Osteocyte (in vitro differentiated cells): ENCODE results near the gene SEMG2. TPM values are rescaled to one million over a fixed set of nuclear protein-coding genes. Genes with fewer than 3 reads are reported as not detected.

Experiments used
- DNase-seq: peaks from one replicate; pipeline ENCODE4 v3.0.0; 2021; ENCODE audit warnings: mixed read lengths; ENCODE audit not compliant: unreplicated experiment; ENCODE audit errors: extremely low spot score
- H3K27ac Mint-ChIP-seq: one replicate; pipeline ENCODE4 v1.8.0; 2021; ENCODE audit warnings: mild to moderate bottlenecking, mixed read lengths; ENCODE audit not compliant: unreplicated experiment
- H3K27me3 Mint-ChIP-seq: one replicate; pipeline ENCODE4 v1.8.0; 2021; ENCODE audit warnings: mixed read lengths; ENCODE audit not compliant: unreplicated experiment
- H3K36me3 Mint-ChIP-seq: one replicate; pipeline ENCODE4 v1.8.0; 2021; ENCODE audit warnings: mixed read lengths; ENCODE audit not compliant: unreplicated experiment
- H3K4me1 Mint-ChIP-seq: one replicate; pipeline ENCODE4 v1.8.0; 2021; ENCODE audit warnings: mixed read lengths; ENCODE audit not compliant: unreplicated experiment
- H3K4me3 Mint-ChIP-seq: one replicate; pipeline ENCODE4 v1.8.0; 2021; ENCODE audit warnings: mild to moderate bottlenecking, moderate library complexity, mixed read lengths; ENCODE audit not compliant: unreplicated experiment
- H3K9me3 Mint-ChIP-seq: one replicate; pipeline ENCODE4 v1.8.0; 2021; ENCODE audit warnings: mixed read lengths; ENCODE audit not compliant: unreplicated experiment
- CTCF ChIP-seq: fragments of 200-600 bp; sonication (generic); IDR thresholded peaks from 2 replicates; pipeline ENCODE4 v1.5.0; 2021; ENCODE audit warnings: antibody characterized with exemption, mild to moderate bottlenecking, moderate library complexity
- total RNA-seq: library from RNA; stranded (reverse); gene quantifications from 2 replicates; pipeline ENCODE4 v1.2.1, GENCODE V29; 2021

SEMG2 gene
- total RNA-seq, 1 donor from 2014 or later: not detected

- H3K4me3 Mint-ChIP-seq: no peak overlapping the region
- H3K36me3 Mint-ChIP-seq: no peaks in the 10 kb centered on the region
- no peak for TF ChIP-seq CTCF
- no peak for DNase-seq
- H3K27me3 Mint-ChIP-seq: peaks cover 71% of the 10 kb centered on the region
- no peak overlapping the region for H3K27ac Mint-ChIP-seq
- H3K9me3 Mint-ChIP-seq: no peaks in the 10 kb centered on the region
- H3K4me1 Mint-ChIP-seq: peaks cover 9% of the 10 kb centered on the region
These were observed 42.5 kb downstream of the SEMG2 start for GRCh38 chr20:45263556-45264266.

DNA sequence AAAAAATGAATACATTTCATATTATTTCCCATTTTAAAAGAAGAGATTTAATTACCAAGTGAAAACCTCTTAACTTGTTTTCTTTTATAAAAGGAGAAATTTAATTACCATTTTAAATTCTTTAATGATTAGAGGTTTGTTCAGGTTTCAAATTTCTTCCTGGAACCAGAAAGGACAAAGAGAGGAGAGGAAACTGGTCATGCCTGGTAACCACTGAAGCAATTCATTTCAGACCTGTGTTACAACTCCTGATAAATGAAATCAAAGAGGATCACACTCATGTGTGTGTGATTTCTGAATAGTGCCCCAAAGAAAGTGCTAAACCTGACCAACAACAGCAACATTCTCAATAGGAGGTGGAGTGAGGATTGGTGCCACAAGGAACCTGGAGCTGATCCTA, 45.8 kb downstream of the SEMG2 start:
- Mint-ChIP-seq H3K27ac (no peak overlapping the region), H3K4me3 (no peak overlapping the region), H3K36me3 (no peaks in the 10 kb centered on the region), H3K4me1 (no peaks in the 10 kb centered on the region), H3K9me3 (no peaks in the 10 kb centered on the region), H3K27me3 (peaks cover 65% of the 10 kb centered on the region)
- DNase-seq: no peak
- no peak for TF ChIP-seq CTCF

- no peak overlapping the region for H3K4me3 Mint-ChIP-seq
- no peaks in the 10 kb centered on the region for H3K4me1 Mint-ChIP-seq
- peak; percentile 23 for DNase-seq
- H3K27ac Mint-ChIP-seq: no peak overlapping the region
- H3K27me3 Mint-ChIP-seq: peaks cover 66% of the 10 kb centered on the region
- H3K36me3 Mint-ChIP-seq: no peaks in the 10 kb centered on the region
- H3K9me3 Mint-ChIP-seq: no peaks in the 10 kb centered on the region
- no peak for TF ChIP-seq CTCF
These were observed 47.4 kb downstream of the SEMG2 start for GRCh38 chr20:45268531-45268930.

- peak; percentile 53 for DNase-seq
- no peak overlapping the region for H3K27ac Mint-ChIP-seq
- H3K4me3 Mint-ChIP-seq: no peak overlapping the region
- no peaks in the 10 kb centered on the region for H3K36me3 Mint-ChIP-seq
- TF ChIP-seq CTCF: no peak
- H3K9me3 Mint-ChIP-seq: no peaks in the 10 kb centered on the region
- no peaks in the 10 kb centered on the region for H3K4me1 Mint-ChIP-seq
- peaks cover 69% of the 10 kb centered on the region for H3K27me3 Mint-ChIP-seq
These were observed 47.9 kb downstream of the SEMG2 start for GRCh38 chr20:45269056-45269455.

GRCh38 chr20:45269754-45270270, 48.6 kb downstream of the SEMG2 start:
- no peak overlapping the region for H3K4me3 Mint-ChIP-seq
- peak; percentile 10 for DNase-seq
- no peak for TF ChIP-seq CTCF
- H3K27me3 Mint-ChIP-seq: peaks cover 63% of the 10 kb centered on the region
- H3K9me3 Mint-ChIP-seq: no peaks in the 10 kb centered on the region
- no peaks in the 10 kb centered on the region for H3K4me1 Mint-ChIP-seq
- no peaks in the 10 kb centered on the region for H3K36me3 Mint-ChIP-seq
- H3K27ac Mint-ChIP-seq: no peak overlapping the region

Other genes with a start within 250 kb of the SEMG2 start
- gene KCNS1, start 120.2 kb upstream of the SEMG2 start, total RNA-seq: 0.26 and 0.30 TPM in 2 replicates
- not detected in 2 replicates for gene WFDC5, start 106.2 kb upstream of the SEMG2 start, total RNA-seq
- gene WFDC12, start 96.9 kb upstream of the SEMG2 start, total RNA-seq: not detected in 2 replicates
- gene PI3, start 46.5 kb upstream of the SEMG2 start, total RNA-seq: not detected in 2 replicates
- not detected in 2 replicates for gene SEMG1, start 14.3 kb upstream of the SEMG2 start, total RNA-seq
- not detected in 2 replicates for gene SLPI, start 33.2 kb downstream of the SEMG2 start, total RNA-seq
- gene RBPJL, start 85.5 kb downstream of the SEMG2 start, total RNA-seq: not detected in 2 replicates
- not detected in 2 replicates for gene MATN4, start 86.9 kb downstream of the SEMG2 start, total RNA-seq
- gene SDC4, start 127.1 kb downstream of the SEMG2 start, total RNA-seq: 31.5 and 32.3 TPM in 2 replicates
- gene SYS1, start 141.8 kb downstream of the SEMG2 start, total RNA-seq: 23.7 and 23.8 TPM in 2 replicates
- not detected in 2 replicates for gene TP53TG5, start 157.0 kb downstream of the SEMG2 start, total RNA-seq
- gene DBNDD2, start 186.9 kb downstream of the SEMG2 start, total RNA-seq: 37.4 and 37.7 TPM in 2 replicates
- gene PIGT, start 194.8 kb downstream of the SEMG2 start, total RNA-seq: 137 and 140 TPM in 2 replicates
- gene WFDC2, start 248.4 kb downstream of the SEMG2 start, total RNA-seq: not detected in 2 replicates